HG03095 (cell line): Measurements from ENCODE around the gene RNF224.

Source experiments
- ATAC-seq: cut with Tn5 transposase; IDR thresholded peaks from one replicate; pipeline ENCODE4 v1.9.1; 2021; ENCODE audit warnings: moderate library complexity; ENCODE audit not compliant: unreplicated experiment

The RNF224 gene

GRCh38 chr9:137213160-137214060 is 13.9 kb upstream of the RNF224 start:
- no peak for ATAC-seq

- ATAC-seq, result no peak
These were observed 12.7 kb upstream of the RNF224 start for GRCh38 chr9:137214620-137215019.

GRCh38 chr9:137215196-137215986 is 11.9 kb upstream of the RNF224 start:
- no peak for ATAC-seq

GRCh38 chr9:137216188-137216965 is 10.9 kb upstream of the RNF224 start:
- ATAC-seq, result no peak

GRCh38 chr9:137217276-137218211 is 9.8 kb upstream of the RNF224 start:
- no peak for ATAC-seq

GRCh38 chr9:137218212-137218753 is 9.0 kb upstream of the RNF224 start:
- no peak for ATAC-seq

GRCh38 chr9:137218754-137219271 is 8.5 kb upstream of the RNF224 start:
- ATAC-seq, result no peak

GRCh38 chr9:137219757-137220316 is 7.5 kb upstream of the RNF224 start:
- no peak for ATAC-seq

GRCh38 chr9:137220317-137221094 is 6.8 kb upstream of the RNF224 start:
- no peak for ATAC-seq

- no peak for ATAC-seq
These were observed 6.2 kb upstream of the RNF224 start for GRCh38 chr9:137221095-137221505.

- ATAC-seq, result no peak
These were observed 5.7 kb upstream of the RNF224 start for GRCh38 chr9:137221506-137222111.

GRCh38 chr9:137222190-137223077 is 4.9 kb upstream of the RNF224 start, which contains the start of gene RNF208:
RNF208 (minus strand) TSS chr9:137222240; CDS start chr9:137221212, 1,028 bp downstream.
- no peak for ATAC-seq

- peak; percentile 59 for ATAC-seq
These were observed 4.0 kb upstream of the RNF224 start for GRCh38 chr9:137223078-137223970.

GRCh38 chr9:137224830-137225694 is 2.2 kb upstream of the RNF224 start, which contains the start of gene CYSRT1:
CYSRT1 (plus strand) TSS chr9:137225174; CDS start chr9:137225622, 448 bp downstream.
- ATAC-seq, result no peak
